CD4-positive, alpha-beta memory T cell (primary cell): ENCODE results near the gene RAD9B. TPM values are rescaled to one million over a fixed set of nuclear protein-coding genes. Genes with fewer than 3 reads are reported as not detected.
A peak's percentile ranks its signal among the peaks of the same experiment; 100 is the strongest.
"Not testable (repeated sequence)": the region's sequence is repeated elsewhere in the genome, so short reads cannot be mapped to it uniquely, and the experiment has no call there.

Experiments used
- CTCF ChIA-PET: fragments of 350-600 bp; sonication (Branson Sonifier 250); formaldehyde crosslinking; loops from one replicate; lab custom pipeline; 2021; ENCODE audit warnings: inconsistent platforms; ENCODE audit not compliant: partially characterized antibody; lab: Charles Lee
- POLR2A ChIA-PET: fragments of 350-600 bp; sonication (Branson Sonifier 250); formaldehyde crosslinking; loops from one replicate; lab custom pipeline; 2021; ENCODE audit not compliant: partially characterized antibody; lab: Charles Lee
- DNase-seq, 5 donors: peaks; one replicate each; pipeline versions ENCODE4 v3.0.0 to v3.0.0-alpha.2; 2020 to 2022; ENCODE audit warnings: mixed read lengths in 1 of 5
- H3K27ac ChIP-seq: one replicate; pipeline ENCODE4 v1.7.0; 2013; ENCODE audit warnings: low read depth, low read length
- H3K27me3 ChIP-seq: 2 replicates; pipeline ENCODE4 v1.7.0; 2013; ENCODE audit warnings: mild to moderate bottlenecking, low read length, moderate library complexity; ENCODE audit not compliant: insufficient read depth
- H3K36me3 ChIP-seq: 2 replicates; pipeline ENCODE4 v1.7.0; 2013; ENCODE audit warnings: mild to moderate bottlenecking, low read length, moderate library complexity; ENCODE audit not compliant: insufficient read depth
- H3K4me1 ChIP-seq: 2 replicates; pipeline ENCODE4 v1.7.0; 2013; ENCODE audit warnings: mild to moderate bottlenecking, low read length, moderate library complexity; ENCODE audit not compliant: insufficient read depth
- H3K4me3 ChIP-seq, 2 donors: one replicate each; pipeline ENCODE4 v1.7.0; 2013; ENCODE audit warnings: low read length in 2 of 2, mild to moderate bottlenecking in 1 of 2
- H3K9me3 ChIP-seq, 2 donors: one replicate each; pipeline ENCODE4 v1.7.0; 2013; ENCODE audit warnings: low read length in 2 of 2, control low read depth in 1 of 2; ENCODE audit not compliant: control insufficient read depth in 1 of 2
- H3K27ac Mint-ChIP-seq, 7 donors: one replicate each; pipeline ENCODE4 v1.8.0; 2020 to 2021; ENCODE audit warnings: mixed read lengths in 7 of 7, mild to moderate bottlenecking in 6 of 7, inconsistent platforms in 3 of 7, moderate library complexity in 3 of 7
- H3K27me3 Mint-ChIP-seq, 2 donors: one replicate each; pipeline ENCODE4 v1.8.0; 2020 to 2021; ENCODE audit warnings: mixed read lengths in 2 of 2
- H3K36me3 Mint-ChIP-seq, 2 donors: one replicate each; pipeline ENCODE4 v1.8.0; 2020 to 2021; ENCODE audit warnings: mixed read lengths in 2 of 2, inconsistent platforms in 1 of 2, mild to moderate bottlenecking in 1 of 2
- H3K4me1 Mint-ChIP-seq, 4 donors: one replicate each; pipeline ENCODE4 v1.8.0; 2020 to 2021; ENCODE audit warnings: mixed read lengths in 4 of 4, mild to moderate bottlenecking in 1 of 4
- H3K4me3 Mint-ChIP-seq, 8 donors: one replicate each; pipeline ENCODE4 v1.8.0; 2020 to 2021; ENCODE audit warnings: mixed read lengths in 8 of 8, mild to moderate bottlenecking in 7 of 8, moderate library complexity in 6 of 8, inconsistent platforms in 3 of 8
- H3K9me3 Mint-ChIP-seq, 8 donors: one replicate each; pipeline ENCODE4 v1.8.0; 2020 to 2021; ENCODE audit warnings: mixed read lengths in 8 of 8, mild to moderate bottlenecking in 5 of 8, inconsistent platforms in 3 of 8, moderate library complexity in 1 of 8
- intact Hi-C: fragments of 100-400 bp; cut with micrococcal nuclease; formaldehyde crosslinking; loops from one replicate; pipeline ENCODE4 v1.15.1; 2023
- polyA plus RNA-seq, 2 donors: library from polyadenylated mRNA; unstranded; fragments of 300-500 nt; fragmentation: Illumina TruSeq; gene quantifications; one replicate each; pipeline ENCODE4 v1.2.3, GENCODE V29; 2021
- total RNA-seq, 2 experiments: library from RNA; stranded (reverse); gene quantifications; one replicate each; pipeline ENCODE4 v1.2.3, GENCODE V29; 2021

RAD9B gene
- total RNA-seq, result 1 to 10 TPM; 1.1 to 2.1 TPM
- polyA plus RNA-seq, result under 1 TPM; 0.19 to 0.64 TPM

- POLR2A ChIA-PET, result interaction anchor here (0.6 to 5.0 kb wide), 22 partner anchors 10 to 497 kb away, joined by 3 to 74 read pairs (median 4); partner anchors contain the start of genes ARPC3, ATP2A2, FAM216A and GPN3
- H3K4me1 Mint-ChIP-seq, result peaks cover 20 to 44% (median 30%) of the 10 kb centered on the region in 4 donors
Measured at GRCh38 chr12:110501752-110502738, at the start of gene RAD9B, which contains the start of gene VPS29. Gene RAD9B, plus strand, starts transcription at chr12:110502331. Its CDS starts 7 bp downstream, at chr12:110502338. Gene VPS29, minus strand, starts transcription at chr12:110502111. Its CDS starts 60 bp downstream, at chr12:110502051.

GRCh38 chr12:110453569-110454296 lies 48.4 kb upstream of the RAD9B start:
- intact Hi-C loops, result loop anchor here (5.0 kb wide), 1 partner anchor 171 kb away; the partner anchor contains the start of gene ATP2A2
- Histone ChIP-seq H3K9me3 (no peaks in the 10 kb centered on the region), H3K4me1 (peaks cover 7% of the 10 kb centered on the region), H3K36me3 (no peaks in the 10 kb centered on the region), H3K27ac (no peak overlapping the region), H3K4me3 (no peak overlapping the region), H3K27me3 (no peaks in the 10 kb centered on the region)
- H3K4me1 Mint-ChIP-seq, result peaks cover 5 to 23% (median 17%) of the 10 kb centered on the region in 4 donors
- no peaks in the 10 kb centered on the region for H3K27me3 Mint-ChIP-seq
- ChIA-PET POLR2A (interaction anchor here (0.5 to 6.2 kb wide), 3 partner anchors 15 to 56 kb away, joined by 3 to 143 read pairs (median 5); partner anchors contain the start of genes FAM216A, GPN3, RAD9B and VPS29), CTCF (interaction anchor here (0.8 to 8.9 kb wide), 4 partner anchors 14 to 147 kb away, joined by 3 to 140 read pairs (median 71); partner anchors contain the start of genes FAM216A and GPN3)
- H3K36me3 Mint-ChIP-seq, result peaks cover 13 to 41% of the 10 kb centered on the region in 2 donors
- no peak overlapping the region for H3K27ac Mint-ChIP-seq
- DNase-seq, result no peak
- H3K4me3 Mint-ChIP-seq, result no peak overlapping the region
- peaks cover 0 to 6% (median 0%) of the 10 kb centered on the region in 8 donors for H3K9me3 Mint-ChIP-seq

More at GRCh38 chr12:110501752-110502738, at the start of gene RAD9B, which contains the start of gene VPS29:
- Histone ChIP-seq H3K4me1 (peaks cover 35% of the 10 kb centered on the region), H3K36me3 (no peaks in the 10 kb centered on the region), H3K4me3 (peak within 1 kb of the TSS; percentile 85 to 91), H3K27ac (peak within 1 kb of the TSS; percentile 94), H3K9me3 (no peaks in the 10 kb centered on the region), H3K27me3 (no peaks in the 10 kb centered on the region)
- Mint-ChIP-seq H3K27ac (peak within 1 kb of the TSS; percentile 95 to 99 (median 97)), H3K4me3 (peak within 1 kb of the TSS; percentile 96 to 99 (median 98)), H3K36me3 (peaks cover 0 to 12% of the 10 kb centered on the region in 2 donors), H3K9me3 (peaks cover 0 to 2% (median 0%) of the 10 kb centered on the region in 8 donors), H3K27me3 (no peaks in the 10 kb centered on the region)
- CTCF ChIA-PET, result interaction anchor here (0.9 to 7.2 kb wide), 8 partner anchors 11 to 112 kb away, joined by 3 to 43 read pairs (median 5); partner anchors contain the start of genes ARPC3, FAM216A, GPN3 and TCTN1
- intact Hi-C loops, result loop anchor here (1.0 to 5.0 kb wide), 8 partner anchors 9 to 385 kb away; partner anchors contain the start of genes ARPC3, ATP2A2, FAM216A and GPN3
- peak; percentile 99 to 100 (median 99) for DNase-seq

GRCh38 chr12:110458756-110459155 lies 43.4 kb upstream of the RAD9B start:
- Mint-ChIP-seq H3K27ac (peak overlapping the region in 3 of 7 donors; percentile 13 to 66 (median 42)), H3K9me3 (no peaks in the 10 kb centered on the region), H3K4me1 (peaks cover 3 to 13% (median 5%) of the 10 kb centered on the region in 4 donors), H3K36me3 (peaks cover 31 to 38% of the 10 kb centered on the region in 2 donors), H3K27me3 (no peaks in the 10 kb centered on the region), H3K4me3 (no peak overlapping the region)
- intact Hi-C loops, result no loop called here
- H3K27ac ChIP-seq, result no peak overlapping the region
- H3K4me3 ChIP-seq, result no peak overlapping the region
- H3K4me1 ChIP-seq, result no peaks in the 10 kb centered on the region
- POLR2A ChIA-PET, result interaction anchor here (0.8 to 1.3 kb wide), 3 partner anchors 8 to 11 kb away, joined by 3 to 8 read pairs (median 4); partner anchors contain the start of genes ARPC3, FAM216A and GPN3
- DNase-seq, result no peak
- H3K36me3 ChIP-seq, result no peaks in the 10 kb centered on the region
- H3K27me3 ChIP-seq, result no peaks in the 10 kb centered on the region
- CTCF ChIA-PET, result interaction anchor here (0.9 to 3.6 kb wide), 3 partner anchors 9 to 143 kb away, joined by 5 to 13 read pairs (median 5); partner anchors contain the start of genes ARPC3, FAM216A and GPN3
- no peaks in the 10 kb centered on the region for H3K9me3 ChIP-seq

- H3K36me3 ChIP-seq, H3K27me3 ChIP-seq: not testable (repeated sequence)
Measured at GRCh38 chr12:110461189-110461588, 40.9 kb upstream of the RAD9B start.

GRCh38 chr12:110465024-110465423 lies 37.1 kb upstream of the RAD9B start:
- Mint-ChIP-seq H3K27ac (peak overlapping the region in 1 of 7 donors; percentile 41), H3K36me3 (peaks cover 15 to 27% of the 10 kb centered on the region in 2 donors), H3K4me3 (peak overlapping the region in 1 of 8 donors; percentile 39), H3K4me1 (peaks cover 22 to 51% (median 37%) of the 10 kb centered on the region in 4 donors), H3K27me3 (no peaks in the 10 kb centered on the region), H3K9me3 (no peaks in the 10 kb centered on the region)
- H3K4me1 ChIP-seq, result peaks cover 25% of the 10 kb centered on the region
- no peak overlapping the region for H3K4me3 ChIP-seq
- ChIA-PET POLR2A (interaction anchor here (0.9 to 1.7 kb wide), 2 partner anchors 14 to 37 kb away, joined by 3 to 6 read pairs; partner anchors contain the start of genes ARPC3 and RAD9B), CTCF (interaction anchor here (1.3 to 13.2 kb wide), 3 partner anchors 14 to 137 kb away, joined by 6 to 139 read pairs (median 6); partner anchors contain the start of gene ARPC3)
- H3K27ac ChIP-seq, result no peak overlapping the region
- DNase-seq, result no peak
- peaks cover 6% of the 10 kb centered on the region for H3K36me3 ChIP-seq
- no peaks in the 10 kb centered on the region for H3K27me3 ChIP-seq
- intact Hi-C loops, result no loop called here
- H3K9me3 ChIP-seq, result no peaks in the 10 kb centered on the region

More at GRCh38 chr12:110461189-110461588, 40.9 kb upstream of the RAD9B start:
- peaks cover 30 to 36% of the 10 kb centered on the region in 2 donors for H3K36me3 Mint-ChIP-seq
- peaks cover 7 to 22% (median 11%) of the 10 kb centered on the region in 4 donors for H3K4me1 Mint-ChIP-seq
- H3K4me3 ChIP-seq, DNase-seq, POLR2A ChIA-PET, H3K9me3 ChIP-seq, intact Hi-C loops, H3K9me3 Mint-ChIP-seq, H3K27ac ChIP-seq, H3K4me1 ChIP-seq, H3K27me3 Mint-ChIP-seq, H3K4me3 Mint-ChIP-seq, H3K27ac Mint-ChIP-seq: not testable (repeated sequence)
- CTCF ChIA-PET, result interaction anchor here (1.4 to 13.2 kb wide), 2 partner anchors 10 to 141 kb away, joined by 3 to 139 read pairs; partner anchors contain the start of gene ARPC3

GRCh38 chr12:110465765-110466164 lies 36.4 kb upstream of the RAD9B start:
- H3K27ac ChIP-seq, intact Hi-C loops, H3K36me3 ChIP-seq, H3K27ac Mint-ChIP-seq, H3K9me3 ChIP-seq, H3K27me3 Mint-ChIP-seq, DNase-seq, H3K27me3 ChIP-seq, H3K4me3 ChIP-seq, H3K9me3 Mint-ChIP-seq: not testable (repeated sequence)
- H3K4me1 ChIP-seq, result peaks cover 25% of the 10 kb centered on the region
- ChIA-PET POLR2A (interaction anchor here (0.6 to 5.7 kb wide), 2 partner anchors 15 to 185 kb away, joined by 3 to 143 read pairs; partner anchors contain the start of gene ARPC3), CTCF (interaction anchor here (1.3 to 13.2 kb wide), 2 partner anchors 14 to 134 kb away, joined by 6 to 139 read pairs; partner anchors contain the start of gene ARPC3)
- peak overlapping the region in 1 of 8 donors; percentile 52 for H3K4me3 Mint-ChIP-seq
- peaks cover 12 to 25% of the 10 kb centered on the region in 2 donors for H3K36me3 Mint-ChIP-seq
- peaks cover 22 to 56% (median 38%) of the 10 kb centered on the region in 4 donors for H3K4me1 Mint-ChIP-seq
